ENCODE results near the gene BRIX1. TPM values are rescaled to one million over a fixed set of nuclear protein-coding genes. Genes with fewer than 3 reads are reported as not detected.
"Not testable (repeated sequence)": the region's sequence is repeated elsewhere in the genome, so short reads cannot be mapped to it uniquely, and the experiment has no call there.

The BRIX1 gene
- total RNA-seq, 2 donors from 2014 or later = 5.6 to 9.3 TPM

DNA sequence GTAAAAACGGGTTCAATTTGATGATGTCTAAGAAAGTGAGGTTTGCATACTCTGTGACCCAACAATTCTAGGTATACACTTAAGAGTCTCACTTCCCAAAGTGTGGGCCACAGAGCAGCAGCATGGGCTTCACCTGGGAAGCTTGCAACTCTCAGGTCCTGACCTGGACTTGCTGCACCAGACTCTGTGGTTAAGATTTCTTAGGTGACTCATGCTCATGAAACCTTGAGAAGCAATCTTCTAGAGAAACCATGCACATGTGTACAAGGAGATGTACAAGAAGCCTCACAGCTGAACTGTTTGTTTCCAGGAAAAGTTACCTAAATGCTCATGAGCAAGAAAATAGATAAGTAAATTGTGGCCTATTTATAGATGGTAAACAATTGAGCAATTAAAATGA lies 43.8 kb downstream of the BRIX1 start:
- H3K4me3 ChIP-seq = no peak overlapping the region
- H3K9me3 ChIP-seq = no peaks in the 10 kb centered on the region
- peaks cover 0 to 6% of the 10 kb centered on the region in 2 donors for H3K36me3 ChIP-seq (replicated peaks in 1 of 2; ENCODE audit: insufficient read depth in 1 of 2, low read depth in 2 of 2)
- ATAC-seq = no peak
- H3K27ac ChIP-seq = no peak overlapping the region
- DNase-seq = no peak
- WGBS, 2 donors = 75 to 86% methylated on average over 1 of the region's 1 CpG
- H3K4me1 ChIP-seq = no peaks in the 10 kb centered on the region
- intact Hi-C loops (cut with DNase I) = no loop called here
- no peaks in the 10 kb centered on the region for H3K27me3 ChIP-seq
- TF ChIP-seq, protein P1, sequence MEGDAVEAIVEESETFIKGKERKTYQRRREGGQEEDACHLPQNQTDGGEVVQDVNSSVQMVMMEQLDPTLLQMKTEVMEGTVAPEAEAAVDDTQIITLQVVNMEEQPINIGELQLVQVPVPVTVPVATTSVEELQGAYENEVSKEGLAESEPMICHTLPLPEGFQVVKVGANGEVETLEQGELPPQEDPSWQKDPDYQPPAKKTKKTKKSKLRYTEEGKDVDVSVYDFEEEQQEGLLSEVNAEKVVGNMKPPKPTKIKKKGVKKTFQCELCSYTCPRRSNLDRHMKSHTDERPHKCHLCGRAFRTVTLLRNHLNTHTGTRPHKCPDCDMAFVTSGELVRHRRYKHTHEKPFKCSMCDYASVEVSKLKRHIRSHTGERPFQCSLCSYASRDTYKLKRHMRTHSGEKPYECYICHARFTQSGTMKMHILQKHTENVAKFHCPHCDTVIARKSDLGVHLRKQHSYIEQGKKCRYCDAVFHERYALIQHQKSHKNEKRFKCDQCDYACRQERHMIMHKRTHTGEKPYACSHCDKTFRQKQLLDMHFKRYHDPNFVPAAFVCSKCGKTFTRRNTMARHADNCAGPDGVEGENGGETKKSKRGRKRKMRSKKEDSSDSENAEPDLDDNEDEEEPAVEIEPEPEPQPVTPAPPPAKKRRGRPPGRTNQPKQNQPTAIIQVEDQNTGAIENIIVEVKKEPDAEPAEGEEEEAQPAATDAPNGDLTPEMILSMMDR (IDR thresholded peaks at IDR 0.05) = no peak
- no peak for TF ChIP-seq POLR2A (IDR thresholded peaks at IDR 0.05)

GRCh38 chr5:34967540-34967939 lies 52.0 kb downstream of the BRIX1 start:
- no peak for ATAC-seq
- DNase-seq = no peak
- intact Hi-C loops (cut with DNase I) = no loop called here
- H3K36me3 ChIP-seq (replicated peaks in 1 of 2; ENCODE audit: insufficient read depth in 1 of 2, low read depth in 2 of 2) = no peaks in the 10 kb centered on the region
- no peak overlapping the region for H3K27ac ChIP-seq
- TF ChIP-seq, protein P1 (IDR thresholded peaks at IDR 0.05) = no peak
- no peak for TF ChIP-seq POLR2A (IDR thresholded peaks at IDR 0.05)
- H3K4me3 ChIP-seq = no peak overlapping the region
- H3K27me3 ChIP-seq = no peaks in the 10 kb centered on the region
- WGBS, 2 donors = 92 to 96% methylated on average over 3 to 4 of the region's 4 CpGs
- H3K4me1 ChIP-seq = no peaks in the 10 kb centered on the region
- H3K9me3 ChIP-seq = no peaks in the 10 kb centered on the region

DNA sequence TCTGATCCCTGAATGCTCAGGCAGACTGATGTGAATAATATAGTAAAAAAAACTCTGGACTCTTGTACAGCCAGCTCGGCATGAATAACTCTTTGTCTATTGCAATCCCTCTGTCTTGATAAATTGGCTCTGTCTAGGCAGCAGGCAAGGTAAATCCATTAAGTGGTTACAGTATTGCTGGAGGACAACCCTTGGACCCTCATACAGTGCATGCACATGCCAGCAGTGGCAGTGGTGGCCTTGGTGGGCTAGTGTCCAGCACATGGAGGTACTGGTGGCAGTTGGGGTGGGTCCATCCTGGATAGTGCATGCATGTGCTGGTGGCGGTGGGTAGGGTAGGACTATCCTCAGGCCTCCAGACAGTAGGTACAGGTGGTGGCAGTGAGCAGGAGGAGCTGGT lies 52.7 kb downstream of the BRIX1 start:
- TF ChIP-seq POLR2A (IDR thresholded peaks at IDR 0.05) = no peak
- TF ChIP-seq, protein P1 (IDR thresholded peaks at IDR 0.05) = no peak
- H3K27me3 ChIP-seq = no peaks in the 10 kb centered on the region
- no peak overlapping the region for H3K27ac ChIP-seq
- H3K4me1 ChIP-seq = no peaks in the 10 kb centered on the region
- H3K4me3 ChIP-seq = no peak overlapping the region
- intact Hi-C loops (cut with DNase I) = no loop called here
- DNase-seq (no peak), ATAC-seq (no peak)
- no peaks in the 10 kb centered on the region for H3K36me3 ChIP-seq (replicated peaks in 1 of 2; ENCODE audit: insufficient read depth in 1 of 2, low read depth in 2 of 2)
- 80 to 97% methylated on average over 2 of the region's 2 CpGs for WGBS, 2 donors
- H3K9me3 ChIP-seq = no peaks in the 10 kb centered on the region

- H3K27me3 ChIP-seq = no peaks in the 10 kb centered on the region
- DNase-seq = no peak
- H3K9me3 ChIP-seq = no peaks in the 10 kb centered on the region
- TF ChIP-seq, protein P1 (IDR thresholded peaks at IDR 0.05) = no peak
- no peak for TF ChIP-seq POLR2A (IDR thresholded peaks at IDR 0.05)
- intact Hi-C loops (cut with DNase I) = no loop called here
- H3K4me3 ChIP-seq = no peak overlapping the region
- H3K36me3 ChIP-seq (replicated peaks in 1 of 2; ENCODE audit: insufficient read depth in 1 of 2, low read depth in 2 of 2) = no peaks in the 10 kb centered on the region
- no peak overlapping the region for H3K27ac ChIP-seq
- ATAC-seq = no peak
- no peaks in the 10 kb centered on the region for H3K4me1 ChIP-seq
- 60 to 100% methylated on average over 1 of the region's 1 CpG for WGBS, 2 donors
Measured at GRCh38 chr5:34970552-34970951, 55.0 kb downstream of the BRIX1 start.

GRCh38 chr5:34971655-34972054 lies 56.1 kb downstream of the BRIX1 start:
- H3K4me1 ChIP-seq; DNase-seq; ATAC-seq; H3K4me3 ChIP-seq; H3K9me3 ChIP-seq; H3K27ac ChIP-seq; H3K27me3 ChIP-seq; H3K36me3 ChIP-seq (replicated peaks in 1 of 2; ENCODE audit: insufficient read depth in 1 of 2, low read depth in 2 of 2); intact Hi-C loops (cut with DNase I): not testable (repeated sequence)
- 85 to 90% methylated on average over 3 of the region's 4 CpGs for WGBS, 2 donors

Other genes starting within 250 kb of the BRIX1 start
- 1 to 10 TPM in 1 of 2 donors, not detected in 1; 1.3 TPM for gene TTC23L, start 76.5 kb upstream of the BRIX1 start, total RNA-seq
- 1 to 10 TPM; 4.0 to 8.6 TPM for gene RAD1, start 207 bp upstream of the BRIX1 start, total RNA-seq
- 10 to 100 TPM; 26.7 to 29.6 TPM for gene DNAJC21, start 13.8 kb downstream of the BRIX1 start, total RNA-seq
- gene AGXT2, start 132.2 kb downstream of the BRIX1 start, total RNA-seq = not detected

Data from body of pancreas (tissue), 4 donors.